ENCODE data around the gene KATNAL2. TPM values are rescaled to one million over a fixed set of nuclear protein-coding genes. Genes with fewer than 3 reads are reported as not detected.
"Not testable (repeated sequence)": the region's sequence is repeated elsewhere in the genome, so short reads cannot be mapped to it uniquely, and the experiment has no call there.

Gene KATNAL2
- polyA plus RNA-seq, 1 of the 3 experiments (the other 2 are of a cell fraction): 6.5 TPM

- no peaks in the 10 kb centered on the region for H3K36me3 ChIP-seq (replicated peaks in 1 of 2; ENCODE audit: control insufficient read depth in 1 of 2, insufficient read depth in 2 of 2, low read length in 1 of 2)
- H2AFZ ChIP-seq (ENCODE audit: low read depth): no peak overlapping the region
- no peaks in the 10 kb centered on the region for H4K20me1 ChIP-seq (ENCODE audit: insufficient read depth)
- no peak overlapping the region for H3K4me3 ChIP-seq (ENCODE audit: low read depth in 2 of 2, low read length in 1 of 2)
- no peaks in the 10 kb centered on the region for H3K4me1 ChIP-seq (ENCODE audit: control insufficient read depth in 1 of 2, insufficient read depth in 2 of 2, low read depth in 1 of 2, low read length in 1 of 2)
- H3K9me2 ChIP-seq: no peaks in the 10 kb centered on the region
- H3K79me2 ChIP-seq (ENCODE audit: insufficient read depth): no peaks in the 10 kb centered on the region
- no peak for TF ChIP-seq MAX (IDR thresholded peaks at IDR 0.05; ENCODE audit: low read depth)
- no peak for TF ChIP-seq TEAD4 (IDR thresholded peaks at IDR 0.05; ENCODE audit: borderline replicate concordance, insufficient read depth)
- no peak for TF ChIP-seq CTCF (IDR thresholded peaks at IDR 0.05)
- no peak for TF ChIP-seq FOXJ3 (CRISPR knock-in tag; IDR thresholded peaks at IDR 0.05)
- TF ChIP-seq IRF3 (IDR thresholded peaks at IDR 0.05; ENCODE audit: low read depth, low read length): no peak
- no peak for TF ChIP-seq MEF2A (IDR thresholded peaks at IDR 0.05; ENCODE audit: borderline replicate concordance, low read depth)
- TF ChIP-seq FOSL2 (IDR thresholded peaks at IDR 0.05; ENCODE audit: borderline replicate concordance, low read depth): no peak
- no peak for TF ChIP-seq RXRA (IDR thresholded peaks at IDR 0.05; ENCODE audit: borderline replicate concordance, low read depth)
- TF ChIP-seq PBX3 (IDR thresholded peaks at IDR 0.05): no peak
- TF ChIP-seq JUND (IDR thresholded peaks at IDR 0.05): no peak
- TF ChIP-seq ELF1 (IDR thresholded peaks at IDR 0.05): no peak
- TF ChIP-seq YY1 (IDR thresholded peaks at IDR 0.05; ENCODE audit: low read depth): no peak
- DNase-seq: no peak
- ChIA-PET POLR2A (no interaction called here), CTCF (no interaction called here)
- H3K27ac ChIP-seq (ENCODE audit: low read depth in 2 of 2, low read length in 1 of 2): no peak overlapping the region
- H3F3A ChIP-seq (replicated peaks; ENCODE audit: insufficient read depth): no peaks in the 10 kb centered on the region
- no peak overlapping the region for H3K4me2 ChIP-seq
- no peaks in the 10 kb centered on the region for H3K9me3 ChIP-seq
- WGBS (ENCODE audit: low lambda C conversion rate): 76% methylated on average over 4 of the region's 4 CpGs
- no peak overlapping the region for H3K9ac ChIP-seq
- no peaks in the 10 kb centered on the region for H3K27me3 ChIP-seq (ENCODE audit: insufficient read depth)
These were observed 40.8 kb downstream of the KATNAL2 start for GRCh38 chr18:46958209-46958608.

GRCh38 chr18:46963656-46964578, 46.5 kb downstream of the KATNAL2 start:
- H3K79me2 ChIP-seq (ENCODE audit: insufficient read depth); H3K4me3 ChIP-seq (ENCODE audit: low read depth in 2 of 2, low read length in 1 of 2); CTCF ChIA-PET; DNase-seq; POLR2A ChIA-PET; H3K9ac ChIP-seq; H3K36me3 ChIP-seq (replicated peaks in 1 of 2; ENCODE audit: control insufficient read depth in 1 of 2, insufficient read depth in 2 of 2, low read length in 1 of 2); H4K20me1 ChIP-seq (ENCODE audit: insufficient read depth); H3K27me3 ChIP-seq (ENCODE audit: insufficient read depth); H2AFZ ChIP-seq (ENCODE audit: low read depth); H3K27ac ChIP-seq (ENCODE audit: low read depth in 2 of 2, low read length in 1 of 2); H3K4me1 ChIP-seq (ENCODE audit: control insufficient read depth in 1 of 2, insufficient read depth in 2 of 2, low read depth in 1 of 2, low read length in 1 of 2); H3F3A ChIP-seq (replicated peaks; ENCODE audit: insufficient read depth); H3K9me2 ChIP-seq; H3K9me3 ChIP-seq; H3K4me2 ChIP-seq: not testable (repeated sequence)
- no CpG with 5 or more reads among the region's 79 CpGs for WGBS (ENCODE audit: low lambda C conversion rate)

GRCh38 chr18:46964579-46965293, 47.3 kb downstream of the KATNAL2 start:
- POLR2A ChIA-PET; H3F3A ChIP-seq (replicated peaks; ENCODE audit: insufficient read depth); H3K4me1 ChIP-seq (ENCODE audit: control insufficient read depth in 1 of 2, insufficient read depth in 2 of 2, low read depth in 1 of 2, low read length in 1 of 2); H3K4me2 ChIP-seq; H4K20me1 ChIP-seq (ENCODE audit: insufficient read depth); H3K79me2 ChIP-seq (ENCODE audit: insufficient read depth); H3K36me3 ChIP-seq (replicated peaks in 1 of 2; ENCODE audit: control insufficient read depth in 1 of 2, insufficient read depth in 2 of 2, low read length in 1 of 2); H3K27me3 ChIP-seq (ENCODE audit: insufficient read depth); H3K9me3 ChIP-seq; H3K27ac ChIP-seq (ENCODE audit: low read depth in 2 of 2, low read length in 1 of 2); H2AFZ ChIP-seq (ENCODE audit: low read depth); H3K9me2 ChIP-seq; H3K9ac ChIP-seq; H3K4me3 ChIP-seq (ENCODE audit: low read depth in 2 of 2, low read length in 1 of 2); CTCF ChIA-PET; DNase-seq: not testable (repeated sequence)
- WGBS (ENCODE audit: low lambda C conversion rate): 66% methylated on average over 5 of the region's 31 CpGs

GRCh38 chr18:46966266-46966665, 48.9 kb downstream of the KATNAL2 start:
- H3K27ac ChIP-seq (ENCODE audit: low read depth in 2 of 2, low read length in 1 of 2); H3K79me2 ChIP-seq (ENCODE audit: insufficient read depth); H3K27me3 ChIP-seq (ENCODE audit: insufficient read depth); CTCF ChIA-PET; H2AFZ ChIP-seq (ENCODE audit: low read depth); H4K20me1 ChIP-seq (ENCODE audit: insufficient read depth); H3K4me1 ChIP-seq (ENCODE audit: control insufficient read depth in 1 of 2, insufficient read depth in 2 of 2, low read depth in 1 of 2, low read length in 1 of 2); DNase-seq; H3K9me3 ChIP-seq; POLR2A ChIA-PET; H3K4me3 ChIP-seq (ENCODE audit: low read depth in 2 of 2, low read length in 1 of 2); H3K9ac ChIP-seq; H3K36me3 ChIP-seq (replicated peaks in 1 of 2; ENCODE audit: control insufficient read depth in 1 of 2, insufficient read depth in 2 of 2, low read length in 1 of 2); H3F3A ChIP-seq (replicated peaks; ENCODE audit: insufficient read depth); H3K9me2 ChIP-seq; H3K4me2 ChIP-seq: not testable (repeated sequence)
- no CpG with 5 or more reads among the region's 10 CpGs for WGBS (ENCODE audit: low lambda C conversion rate)
